Testis (tissue), 3 donors: Measurements from ENCODE around the gene GNMT. TPM values are rescaled to one million over a fixed set of nuclear protein-coding genes. Genes with fewer than 3 reads are reported as not detected.

Experiments
- DNase-seq: peaks from one replicate; pipeline ENCODE4 v3.0.0-alpha.2; 2019
- H3K27ac ChIP-seq, 2 donors: fragments of 200-600 bp; sonication (generic); one replicate each; pipeline ENCODE4 v1.5.1; 2019
- H3K27me3 ChIP-seq: fragments of 200-600 bp; sonication (generic); one replicate; pipeline ENCODE4 v1.5.1; 2019
- H3K36me3 ChIP-seq: fragments of 200-600 bp; sonication (generic); one replicate; pipeline ENCODE4 v1.5.1; 2017; ENCODE audit warnings: low read depth; ENCODE audit errors: missing control alignments
- H3K4me1 ChIP-seq: fragments of 200-600 bp; sonication (generic); one replicate; pipeline ENCODE4 v1.5.1; 2019
- H3K4me3 ChIP-seq, 2 donors: fragments of 200-600 bp; sonication (generic); one replicate each; pipeline ENCODE4 v1.5.1; 2017 to 2019
- H3K9me3 ChIP-seq: fragments of 200-600 bp; sonication (generic); one replicate; pipeline ENCODE4 v1.5.1; 2017
- CTCF ChIP-seq, 3 experiments: fragments of 450-650 bp in 2 of 3; fragments of 200-600 bp in 1 of 3; sonication (generic) in 1 of 3; IDR thresholded peaks; one replicate each; pipeline ENCODE4 v1.5.1; 2016 to 2019; ENCODE audit warnings: antibody characterized with exemption in 3 of 3, mild to moderate bottlenecking in 2 of 3, moderate library complexity in 1 of 3
- POLR2A ChIP-seq: fragments of 450-650 bp; IDR thresholded peaks from one replicate; pipeline ENCODE4 v1.6.1; 2017; ENCODE audit warnings: antibody characterized with exemption, mild to moderate bottlenecking, moderate library complexity
- WGBS, 2 donors: methylation state at CpG; one replicate each; pipeline ENCODE4 v1.1.5; 2018; 5-methylcytosine and 5-hydroxymethylcytosine counted together
- intact Hi-C: fragments of 100-400 bp; cut with DNase I; formaldehyde crosslinking; loops from one replicate; pipeline ENCODE4 v1.15.1; 2023; ENCODE audit warnings: low total_unique reads
- polyA plus RNA-seq: library from polyadenylated mRNA; stranded (reverse); fragments of 350-450 nt; fragmentation: Illumina TruSeq; extraction: RNeasy Lipid Tissue Mini Kit (QIAGEN cat#74804); gene quantifications from one replicate; pipeline ENCODE4 v1.2.3, GENCODE V29; 2014; ENCODE audit warnings: low read depth, low replicate concordance; ENCODE audit not compliant: insufficient read depth
- total RNA-seq, 2 donors: library from RNA; depleted of rRNA; stranded (reverse); fragments of >200 nt; gene quantifications; one replicate each; pipeline ENCODE4 v1.2.3, GENCODE V29; 2016

The GNMT gene
- total and polyA plus RNA-seq, 3 donors from 2014 or later: 0.31 to 1.7 (median 0.83) TPM

GRCh38 chr6:42969431-42969830, 8.9 kb downstream of the GNMT start:
- Histone ChIP-seq H3K36me3 (no peaks in the 10 kb centered on the region), H3K27me3 (no peaks in the 10 kb centered on the region), H3K9me3 (no peaks in the 10 kb centered on the region), H3K27ac (no peak overlapping the region), H3K4me1 (no peaks in the 10 kb centered on the region), H3K4me3 (no peak overlapping the region)
- intact Hi-C loops: no loop called here
- no peak for TF ChIP-seq POLR2A
- no peak for TF ChIP-seq CTCF (IDR thresholded peaks at IDR 0.05)
- no peak for DNase-seq
- 86 to 100% methylated on average over 2 of the region's 2 CpGs for WGBS, 2 donors

GRCh38 chr6:42969934-42970333, 9.4 kb downstream of the GNMT start:
- WGBS, 2 donors: 95 to 96% methylated on average over 4 of the region's 4 CpGs
- no peak for DNase-seq
- no peaks in the 10 kb centered on the region for H3K27me3 ChIP-seq
- H3K4me3 ChIP-seq: no peak overlapping the region
- intact Hi-C loops: no loop called here
- H3K9me3 ChIP-seq: no peaks in the 10 kb centered on the region
- no peaks in the 10 kb centered on the region for H3K36me3 ChIP-seq
- TF ChIP-seq CTCF (IDR thresholded peaks at IDR 0.05): no peak
- TF ChIP-seq POLR2A: no peak
- no peak overlapping the region for H3K27ac ChIP-seq
- H3K4me1 ChIP-seq: no peaks in the 10 kb centered on the region

GRCh38 chr6:42970871-42971612, 10.5 kb downstream of the GNMT start:
- WGBS, 2 donors: 86 to 90% methylated on average over 4 of the region's 4 CpGs
- TF ChIP-seq POLR2A (no peak), CTCF (IDR thresholded peaks at IDR 0.05) (no peak)
- DNase-seq: no peak
- Histone ChIP-seq H3K36me3 (no peaks in the 10 kb centered on the region), H3K4me3 (no peak overlapping the region), H3K4me1 (no peaks in the 10 kb centered on the region), H3K27ac (no peak overlapping the region), H3K27me3 (no peaks in the 10 kb centered on the region), H3K9me3 (no peaks in the 10 kb centered on the region)
- intact Hi-C loops: no loop called here

- no peaks in the 10 kb centered on the region for H3K9me3 ChIP-seq
- DNase-seq: no peak
- H3K4me3 ChIP-seq: no peak overlapping the region
- WGBS, 2 donors: 82 to 93% methylated on average over 3 of the region's 3 CpGs
- H3K4me1 ChIP-seq: no peaks in the 10 kb centered on the region
- H3K27ac ChIP-seq: no peak overlapping the region
- H3K27me3 ChIP-seq: no peaks in the 10 kb centered on the region
- no peak for TF ChIP-seq POLR2A
- TF ChIP-seq CTCF (IDR thresholded peaks at IDR 0.05): no peak
- no peaks in the 10 kb centered on the region for H3K36me3 ChIP-seq
- intact Hi-C loops: no loop called here
Measured at GRCh38 chr6:42971746-42972327, 11.3 kb downstream of the GNMT start.

- no peak for DNase-seq
- TF ChIP-seq POLR2A: no peak
- no peak for TF ChIP-seq CTCF (IDR thresholded peaks at IDR 0.05)
- no peaks in the 10 kb centered on the region for H3K36me3 ChIP-seq
- intact Hi-C loops: no loop called here
- no peaks in the 10 kb centered on the region for H3K9me3 ChIP-seq
- H3K27me3 ChIP-seq: no peaks in the 10 kb centered on the region
- no peak overlapping the region for H3K27ac ChIP-seq
- H3K4me1 ChIP-seq: no peaks in the 10 kb centered on the region
- H3K4me3 ChIP-seq: no peak overlapping the region
- WGBS, 2 donors: 84 to 97% methylated on average over 3 of the region's 3 CpGs
Measured at GRCh38 chr6:42973926-42974325, 13.4 kb downstream of the GNMT start.
